Measurements from ENCODE around the gene RPS4Y1.
A peak's percentile ranks its signal among the peaks of the same experiment; 100 is the strongest.
"Not testable (repeated sequence)": the region's sequence is repeated elsewhere in the genome, so short reads cannot be mapped to it uniquely, and the experiment has no call there.

RPS4Y1 gene

DNA sequence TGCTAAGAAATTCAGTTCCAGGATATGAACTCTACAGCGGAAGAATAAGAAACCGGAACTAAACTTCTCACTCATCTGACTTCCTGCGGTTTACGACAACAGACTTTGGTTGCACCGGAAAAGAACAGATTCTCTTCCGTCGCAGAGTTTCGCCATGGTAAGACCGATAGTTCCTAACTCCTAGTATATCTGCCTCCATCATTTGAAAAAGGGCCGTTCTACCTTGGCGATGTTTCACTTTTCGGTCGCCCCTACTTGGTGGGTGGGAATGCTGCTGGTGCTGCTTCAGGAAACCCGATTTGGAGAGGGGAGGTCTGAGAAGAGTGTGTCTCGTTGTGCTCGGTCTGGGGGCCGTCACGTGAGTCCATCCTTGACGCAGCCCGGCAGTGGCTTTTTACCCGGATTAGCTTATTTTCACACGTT lies at the start of gene RPS4Y1:
Gene RPS4Y1, plus strand, starts transcription at position 132 of the 423 bp plus-strand sequence. Its CDS starts 23 bp downstream, at position 155.
- DNase-seq = peak in 1 of 2 donors; percentile 2

DNA sequence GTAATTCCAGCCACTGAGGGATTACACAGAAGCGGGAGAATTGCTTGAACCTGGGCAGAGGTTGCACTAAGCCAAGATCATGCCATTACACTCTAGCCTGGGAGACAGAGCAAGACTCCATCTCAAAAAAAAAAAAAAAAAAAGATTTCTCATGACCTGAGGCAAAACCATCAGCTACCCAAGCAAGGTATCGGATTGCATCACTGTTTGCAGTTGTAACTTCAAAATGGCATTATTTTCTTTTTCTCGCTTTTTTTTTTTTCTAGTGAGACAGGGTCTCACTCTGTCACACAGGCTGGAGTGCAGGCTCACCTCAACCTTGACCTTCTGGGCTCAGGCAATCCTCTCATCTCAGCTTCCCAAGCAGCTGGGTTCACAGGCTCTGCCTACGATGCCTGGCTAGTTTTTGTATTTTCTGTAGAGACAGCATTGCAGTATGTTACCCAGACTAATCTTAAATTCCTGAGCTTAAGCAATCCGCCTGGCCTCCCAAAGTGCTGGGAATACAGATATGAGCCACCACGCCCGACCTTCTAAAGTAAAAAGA lies 44.4 kb upstream of the RPS4Y1 start:
- no peak for DNase-seq

DNA sequence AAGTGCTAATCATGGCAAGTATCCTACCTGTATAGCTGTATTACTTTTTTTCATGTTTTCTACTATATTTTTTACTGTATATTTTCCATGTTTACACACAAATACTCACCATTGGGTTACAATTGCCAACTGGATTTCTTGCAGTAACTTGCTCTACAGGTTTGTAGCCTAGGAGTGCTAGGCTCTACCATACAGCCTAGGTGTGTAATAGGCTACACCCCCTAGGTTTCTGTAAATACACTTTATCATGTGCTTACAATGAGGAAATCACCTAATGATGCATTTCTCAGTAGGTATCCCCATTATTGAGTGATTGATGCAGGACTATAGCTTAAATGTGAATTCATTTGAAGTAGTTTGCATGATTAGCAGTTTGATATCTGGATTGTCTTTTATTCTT lies 43.4 kb upstream of the RPS4Y1 start:
- no peak for DNase-seq

DNA sequence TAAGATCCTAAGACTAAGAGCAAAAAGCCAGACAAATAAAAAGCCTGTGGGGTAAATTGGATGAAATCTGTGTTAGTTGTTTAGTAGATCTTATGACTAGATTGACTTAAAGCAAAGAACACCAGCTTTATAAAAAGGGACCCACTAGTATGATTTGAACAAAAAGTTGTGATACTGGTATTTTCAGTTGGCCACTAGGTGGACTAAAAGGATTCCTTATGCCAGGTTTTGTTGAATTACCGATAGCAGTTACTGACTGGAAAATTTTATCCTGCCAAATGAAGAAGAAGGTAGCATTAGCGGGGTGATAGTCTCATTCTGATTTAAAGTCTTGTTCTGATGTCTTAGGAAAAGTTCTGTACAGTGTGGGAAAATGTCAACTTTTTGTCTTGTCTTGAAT lies 41.2 kb upstream of the RPS4Y1 start:
- DNase-seq = no peak

DNA sequence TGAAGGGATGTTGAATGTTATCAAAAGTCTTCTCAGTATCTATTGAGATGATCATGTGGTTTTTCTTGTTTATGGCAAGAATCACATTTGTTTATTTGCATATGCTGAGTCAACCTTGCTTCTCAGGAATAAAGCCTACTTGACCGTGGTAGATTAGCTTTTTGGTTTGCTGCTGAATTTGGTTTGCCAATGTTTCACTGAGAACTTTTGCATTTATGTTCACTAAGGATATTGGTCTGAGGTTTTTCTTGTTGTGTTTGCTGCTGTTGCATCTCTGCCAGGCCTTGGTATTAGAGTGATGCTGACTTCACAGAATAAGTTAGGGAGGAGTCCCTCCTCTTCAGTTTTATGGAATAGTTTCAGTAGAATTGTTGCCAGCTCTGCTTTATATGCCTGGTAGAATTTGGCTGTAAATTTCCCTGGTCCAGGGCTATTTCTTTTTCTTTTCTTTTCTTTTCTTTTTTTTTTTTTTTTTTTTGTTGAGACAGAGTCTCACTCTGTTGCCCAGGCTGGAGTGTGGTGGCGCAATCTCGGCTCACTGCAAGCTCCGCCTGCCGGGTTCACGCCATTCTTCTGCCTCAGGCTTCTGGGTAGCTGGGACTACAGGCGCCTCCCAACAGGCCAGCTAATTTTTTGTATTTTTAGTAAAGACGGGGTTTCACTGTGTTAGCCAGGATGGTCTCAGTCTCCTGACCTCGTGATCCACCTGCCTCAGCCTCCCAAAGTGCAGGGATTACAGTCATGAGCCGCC lies 24.1 kb upstream of the RPS4Y1 start:
- not testable (repeated sequence) for DNase-seq

DNA sequence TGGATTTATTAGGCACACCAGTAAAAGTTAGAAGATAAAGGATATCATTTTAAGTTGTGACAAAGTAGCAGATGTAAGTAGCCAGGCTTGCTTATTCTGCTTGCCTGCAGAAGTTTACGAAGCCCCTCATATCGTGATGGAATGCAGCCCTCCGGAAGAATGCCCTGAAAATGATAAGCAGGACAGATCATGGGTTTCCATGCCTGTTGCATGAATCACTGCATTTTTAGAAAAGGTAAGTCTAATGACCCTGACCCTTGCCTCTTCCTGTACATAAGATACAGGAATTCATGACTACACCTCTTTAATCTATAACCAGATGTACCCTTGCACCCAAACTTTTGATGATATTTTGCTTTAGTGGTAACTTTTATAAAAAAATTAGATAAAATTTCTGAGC lies 16.9 kb upstream of the RPS4Y1 start:
- no peak for DNase-seq

DNA sequence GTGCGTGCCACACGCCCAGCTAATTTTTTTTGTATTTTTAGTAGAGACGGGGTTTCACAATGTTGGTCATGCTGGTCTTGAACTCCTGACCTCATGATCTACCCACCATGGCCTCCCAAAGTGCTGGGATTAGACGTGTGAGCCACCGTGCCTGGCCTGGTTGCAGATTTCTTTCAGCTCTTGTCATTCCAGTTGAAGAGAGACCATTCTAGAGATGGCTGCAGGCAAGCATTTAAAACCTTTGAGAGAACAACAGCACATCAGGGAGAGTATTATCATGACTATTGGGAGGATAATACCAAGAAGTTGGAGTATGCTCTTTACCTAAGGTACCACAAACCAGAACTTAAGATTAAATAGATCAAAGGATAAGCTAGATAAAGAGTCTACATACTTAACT lies 12.9 kb upstream of the RPS4Y1 start:
- no peak for DNase-seq

DNA sequence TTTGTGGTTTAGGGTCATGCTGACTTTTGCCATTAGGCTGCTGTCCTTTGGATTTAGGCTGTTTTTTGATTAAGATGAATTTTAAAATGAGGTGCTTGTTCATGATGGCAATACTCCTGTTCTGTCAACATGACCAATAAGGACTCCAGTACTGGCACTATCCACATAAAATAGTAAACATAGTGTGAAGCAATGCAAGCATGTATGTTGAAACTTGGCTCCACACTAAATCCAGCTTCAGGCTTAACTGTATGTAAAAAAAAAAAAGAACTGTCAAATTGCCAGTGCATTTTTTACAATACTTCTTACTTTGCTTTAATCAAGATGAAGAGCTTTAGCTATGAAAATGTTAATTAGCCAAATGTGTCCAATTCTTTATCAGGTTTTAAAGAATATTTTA lies 6.2 kb upstream of the RPS4Y1 start:
- no peak for DNase-seq

DNA sequence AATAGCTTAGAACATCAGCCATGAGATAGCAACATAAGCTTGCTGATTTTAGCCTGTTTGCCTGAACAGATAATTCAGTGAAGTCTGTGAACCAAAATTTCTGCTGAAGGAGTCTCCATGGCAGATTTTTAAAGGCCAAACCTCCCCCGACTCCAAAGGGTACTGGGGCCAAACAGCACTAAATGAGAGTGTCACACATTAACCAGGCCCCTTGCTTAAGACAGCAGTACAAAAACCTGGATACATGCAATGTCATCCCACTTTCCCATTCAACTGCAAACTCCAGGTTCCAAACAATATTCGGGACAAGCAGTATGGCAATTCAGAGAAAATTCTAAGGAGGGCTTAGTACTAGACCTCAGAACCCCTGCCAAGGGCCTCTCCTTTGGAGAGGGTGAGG lies 4.3 kb upstream of the RPS4Y1 start:
- no peak for DNase-seq

DNA sequence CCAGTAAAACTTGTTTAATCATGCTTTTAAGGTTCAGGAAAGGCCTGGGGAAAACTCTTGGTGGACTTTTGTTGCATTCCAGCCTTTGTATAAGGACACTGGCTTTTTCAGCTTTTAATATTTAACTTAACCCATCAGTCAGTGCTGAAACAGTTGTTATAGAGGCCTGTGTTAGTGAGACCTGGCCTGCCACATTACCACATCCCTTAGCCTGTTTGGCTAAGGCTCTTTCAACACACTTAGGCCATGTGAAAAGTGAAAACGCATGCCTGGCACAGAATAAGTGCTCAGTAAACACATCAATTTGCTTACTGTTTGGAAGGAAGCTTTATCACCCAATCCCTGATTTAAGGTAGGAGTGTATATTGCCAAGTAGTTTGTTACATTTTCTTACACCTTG lies 3.5 kb upstream of the RPS4Y1 start:
- DNase-seq = no peak

DNA sequence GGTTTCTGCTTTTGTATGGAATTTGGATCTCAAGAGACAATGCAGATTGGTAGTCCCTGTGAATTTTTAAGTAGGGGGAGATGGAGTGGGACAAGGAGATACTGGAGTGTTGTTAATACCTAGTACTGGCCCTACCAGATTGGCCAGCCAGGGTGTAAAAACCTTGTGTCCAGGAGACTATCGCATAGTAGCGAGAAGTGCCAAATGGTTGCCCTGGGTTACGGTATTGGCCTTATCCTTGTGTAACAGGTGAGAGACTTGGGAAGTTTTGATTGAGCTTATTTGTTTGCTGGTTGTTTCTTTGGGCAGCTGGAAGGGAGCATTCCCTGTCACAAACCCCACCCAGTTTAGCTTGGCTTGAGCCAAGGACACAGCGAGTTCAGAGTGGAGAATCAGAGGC lies 5.4 kb downstream of the RPS4Y1 start:
- DNase-seq = no peak

DNA sequence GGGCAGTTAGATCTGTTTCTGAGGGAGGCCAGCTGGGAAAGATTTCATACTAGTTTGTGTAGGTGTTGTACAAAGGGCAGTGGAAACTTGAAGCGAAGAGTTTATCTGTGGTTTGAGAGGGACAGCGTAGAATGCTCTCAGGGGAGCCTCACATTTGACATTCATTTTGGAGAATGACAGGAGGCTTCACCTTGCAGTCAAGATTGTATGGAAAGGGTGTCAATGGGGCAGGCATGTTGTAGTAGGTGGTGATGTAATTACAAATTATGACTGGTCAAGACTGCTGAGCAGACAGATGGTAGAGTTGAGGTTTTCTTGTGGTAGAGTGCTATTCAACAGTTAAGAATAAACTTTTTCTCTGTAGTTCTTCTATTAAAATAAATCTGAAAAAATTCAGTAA lies 7.0 kb downstream of the RPS4Y1 start:
- no peak for DNase-seq

DNA sequence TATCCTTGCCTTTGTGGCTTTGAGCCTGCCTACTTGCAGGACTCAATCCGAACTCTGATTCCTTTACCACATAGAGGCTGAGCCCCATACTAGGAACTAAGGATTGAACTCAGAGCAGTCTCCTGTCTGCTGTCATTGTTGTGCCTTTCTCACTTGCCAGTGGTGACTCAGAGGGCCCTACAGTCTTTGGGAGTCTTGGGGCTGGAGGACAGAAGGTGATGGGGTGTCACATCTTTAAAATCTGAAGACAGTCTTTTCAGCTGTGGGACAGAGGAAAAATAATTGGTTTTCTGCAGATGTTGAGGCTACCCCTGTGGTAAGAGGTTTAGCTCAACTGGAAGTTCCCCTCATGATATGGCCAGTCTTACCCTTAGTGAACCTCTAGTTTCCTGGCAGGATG lies 8.0 kb downstream of the RPS4Y1 start:
- DNase-seq = no peak

DNA sequence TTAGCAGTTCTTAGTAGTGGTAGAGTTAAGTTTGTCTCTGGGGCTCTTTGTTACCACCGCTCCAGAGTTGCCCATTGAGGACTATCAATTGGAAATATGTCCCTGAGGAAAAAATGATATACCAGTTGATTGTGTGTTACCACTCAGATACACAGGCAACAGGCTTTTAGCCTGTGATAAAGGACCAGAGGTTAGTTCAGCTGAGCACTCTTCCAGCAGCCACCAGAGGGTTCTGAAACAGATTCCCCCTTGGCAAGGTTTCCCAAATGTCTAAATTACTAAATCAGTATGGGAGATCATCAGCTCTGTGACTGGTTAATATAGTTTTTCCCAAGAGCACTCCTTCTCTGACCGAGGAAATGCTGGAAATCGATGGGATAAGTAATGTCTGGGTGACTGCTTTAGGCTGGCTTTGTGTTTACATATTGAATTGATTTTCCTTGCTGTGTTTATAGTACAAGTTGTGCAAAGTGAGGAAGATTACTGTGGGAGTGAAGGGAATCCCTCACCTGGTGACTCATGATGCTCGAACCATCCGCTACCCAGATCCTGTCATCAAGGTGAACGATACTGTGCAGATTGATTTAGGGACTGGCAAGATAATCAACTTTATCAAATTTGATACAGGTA lies 12.9 kb downstream of the RPS4Y1 start:
- DNase-seq = no peak

DNA sequence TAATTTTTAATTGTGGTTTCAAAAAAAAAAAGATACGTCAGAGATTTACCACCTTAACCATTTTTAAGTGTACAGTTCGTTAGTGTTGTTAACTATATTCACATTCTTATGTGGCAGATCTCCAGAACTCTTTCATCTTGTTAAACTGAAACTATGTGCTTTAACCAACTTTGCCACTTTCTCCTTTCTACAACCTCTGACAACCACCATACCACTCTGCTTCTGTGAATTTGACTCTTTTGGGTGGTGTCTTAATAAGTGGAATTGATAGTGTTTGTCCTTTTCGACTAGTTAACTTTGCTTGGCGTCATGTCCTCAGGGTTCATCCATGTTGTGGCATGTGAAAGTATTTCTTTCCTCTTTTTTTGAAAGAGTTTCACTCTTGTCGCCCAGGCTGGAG lies 15.7 kb downstream of the RPS4Y1 start:
- DNase-seq = no peak

DNA sequence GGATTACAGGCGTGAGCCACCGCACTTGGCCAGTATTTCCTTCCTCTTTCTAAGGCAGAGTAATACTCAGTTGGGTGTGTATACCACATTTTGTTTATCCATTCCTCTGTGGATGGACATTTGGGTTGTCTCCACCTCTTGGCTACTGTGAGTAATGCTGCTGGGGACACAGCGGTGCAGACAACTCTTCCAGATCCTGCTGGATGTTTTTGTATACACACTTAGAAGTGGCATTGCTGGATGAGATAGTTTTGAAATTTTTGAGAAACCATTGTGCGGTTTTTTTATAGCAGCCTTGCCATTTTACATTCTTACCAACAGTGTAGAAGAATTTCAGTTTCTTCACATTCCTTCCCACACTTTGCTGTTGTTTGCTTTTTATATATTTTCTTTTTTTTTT lies 16.3 kb downstream of the RPS4Y1 start:
- DNase-seq = no peak

DNA sequence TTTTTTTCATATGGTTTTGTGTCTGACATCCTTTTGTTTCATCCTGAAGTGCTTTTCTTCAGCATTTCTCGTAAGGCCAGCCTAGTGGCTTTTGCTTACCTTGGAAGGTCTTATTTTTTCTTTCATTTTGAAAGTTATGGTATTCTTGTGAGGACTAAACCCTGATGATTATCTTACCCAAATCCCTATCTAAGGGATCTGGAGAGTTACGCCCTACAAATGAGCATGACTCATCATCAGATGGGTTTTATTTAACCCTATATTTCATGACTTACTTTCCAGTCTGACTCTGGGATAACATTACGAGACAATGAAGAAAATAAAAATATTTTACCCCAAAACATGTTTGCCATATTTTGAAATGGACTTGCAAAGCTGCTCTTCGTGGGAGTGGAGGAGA lies 18.4 kb downstream of the RPS4Y1 start:
- DNase-seq = no peak

DNA sequence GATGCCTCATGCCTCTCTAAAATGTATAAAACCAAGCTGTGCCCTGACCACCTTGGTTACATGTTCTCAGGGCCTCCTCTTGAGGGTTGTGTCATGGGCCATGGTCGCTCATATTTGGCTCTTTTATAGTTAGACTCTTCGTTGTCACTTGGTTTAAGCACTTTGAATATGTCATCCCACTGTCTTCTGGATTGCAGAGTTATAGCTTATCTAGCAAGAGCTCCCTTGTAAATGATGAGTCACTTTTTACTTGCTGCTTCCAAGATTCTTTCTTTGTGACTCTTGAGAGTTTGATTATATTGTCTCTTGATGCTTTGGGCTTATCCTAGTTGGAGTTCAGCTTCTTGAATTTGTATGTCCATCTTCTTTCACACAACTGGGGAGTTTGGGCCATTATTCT lies 19.1 kb downstream of the RPS4Y1 start:
- no peak for DNase-seq

DNA sequence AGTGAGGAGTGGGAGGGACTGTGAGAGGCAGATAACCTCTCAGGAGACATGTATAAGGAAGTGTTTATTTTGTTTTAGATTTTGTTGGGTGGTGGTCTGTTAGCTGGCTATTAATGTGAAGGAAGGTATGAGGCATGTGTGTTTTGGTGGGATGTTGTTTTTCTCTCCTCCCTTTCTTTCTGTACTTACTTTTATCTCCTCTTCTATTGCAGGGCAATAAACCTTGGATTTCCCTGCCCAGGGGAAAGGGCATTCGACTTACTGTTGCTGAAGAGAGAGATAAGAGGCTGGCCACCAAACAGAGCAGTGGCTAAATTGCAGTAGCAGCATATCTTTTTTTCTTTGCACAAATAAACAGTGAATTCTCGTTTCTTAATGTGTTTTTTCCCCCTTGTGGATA lies 25.2 kb downstream of the RPS4Y1 start:
- DNase-seq = no peak

DNA sequence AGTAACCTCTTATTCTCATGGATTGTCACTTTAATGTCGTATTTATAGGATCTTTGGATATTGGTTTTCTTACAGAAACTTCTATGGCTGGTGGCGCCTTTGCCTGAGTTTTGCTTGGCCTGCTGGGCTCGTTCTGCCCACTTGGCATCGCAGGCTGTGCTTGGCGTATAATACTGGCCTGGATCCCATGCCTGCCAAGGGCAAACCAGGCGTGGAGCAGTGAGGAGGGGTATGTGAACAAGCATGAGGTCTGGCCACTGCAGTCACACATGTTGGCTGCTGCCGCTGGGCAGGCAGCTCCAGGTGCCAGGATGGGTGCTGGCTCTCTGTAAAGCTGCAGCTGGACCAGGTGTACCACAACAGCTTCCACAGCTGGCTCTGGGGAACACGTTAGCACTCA lies 26.1 kb downstream of the RPS4Y1 start:
- no peak for DNase-seq

DNA sequence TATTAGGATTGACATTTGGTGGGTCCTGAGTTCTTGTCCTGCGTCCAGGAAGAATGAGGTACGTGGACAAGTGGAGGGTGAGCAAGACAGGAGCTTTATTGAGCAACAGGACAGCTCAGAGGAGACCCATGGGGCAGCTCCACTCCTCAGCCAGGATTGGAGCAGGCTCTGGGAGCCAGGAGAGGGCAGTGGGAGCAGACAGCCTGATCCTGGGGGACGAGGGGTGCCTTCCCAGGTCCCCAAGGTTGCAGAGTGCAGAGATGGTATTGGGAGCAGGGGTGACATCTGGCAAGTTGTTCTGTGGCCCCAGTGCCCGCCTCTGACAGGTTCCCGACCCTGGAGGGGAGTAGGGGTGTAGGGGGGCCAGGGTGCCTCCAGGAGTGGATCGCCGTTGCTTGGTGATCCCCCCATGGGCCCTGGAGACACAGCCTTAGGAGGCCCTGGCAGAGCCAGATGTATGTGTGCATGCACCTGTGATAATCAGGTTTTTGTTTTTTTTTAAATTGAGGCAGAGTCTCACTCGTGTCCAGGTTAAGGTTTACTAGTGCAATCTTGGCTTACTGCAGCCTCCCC lies 26.7 kb downstream of the RPS4Y1 start:
- no peak for DNase-seq

DNA sequence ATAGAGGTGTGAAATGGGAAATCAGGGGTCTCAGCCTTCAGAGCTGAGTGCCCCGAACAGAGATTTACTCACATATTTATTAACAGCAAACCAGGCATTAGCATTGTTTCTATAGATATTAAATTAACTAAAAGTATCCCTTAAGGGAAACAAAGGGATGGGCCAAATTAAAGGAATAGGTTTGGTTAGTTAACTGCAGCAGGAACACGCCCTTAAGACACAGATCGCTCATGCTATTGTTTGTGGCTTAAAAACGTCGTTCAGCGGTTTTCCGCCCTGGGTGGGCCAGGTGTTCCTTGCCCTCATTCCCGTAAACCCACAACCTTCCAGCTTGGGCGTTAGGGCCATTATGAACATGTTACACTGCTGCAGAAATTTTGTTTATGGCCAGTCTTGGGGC lies 30.8 kb downstream of the RPS4Y1 start:
- DNase-seq = not testable (repeated sequence)

DNA sequence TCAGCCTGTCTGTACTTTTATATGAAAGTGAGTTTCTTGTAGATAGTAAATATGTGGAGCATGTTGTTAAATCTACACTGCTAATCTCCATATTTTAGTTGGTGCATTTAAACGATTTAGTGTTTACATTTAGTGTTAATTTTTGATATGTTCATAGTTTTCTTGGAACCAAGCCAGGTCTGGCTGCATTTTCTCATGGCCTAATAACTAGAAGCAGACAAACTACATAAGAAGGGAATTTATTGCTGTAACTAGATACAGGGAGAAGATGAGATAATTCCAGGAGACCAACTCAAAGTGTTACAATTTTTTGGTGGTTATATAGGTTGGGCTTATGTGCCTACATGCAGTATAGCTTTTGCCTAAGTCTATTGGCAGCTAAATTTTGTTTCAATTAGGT lies 32.8 kb downstream of the RPS4Y1 start:
- no peak for DNase-seq

DNA sequence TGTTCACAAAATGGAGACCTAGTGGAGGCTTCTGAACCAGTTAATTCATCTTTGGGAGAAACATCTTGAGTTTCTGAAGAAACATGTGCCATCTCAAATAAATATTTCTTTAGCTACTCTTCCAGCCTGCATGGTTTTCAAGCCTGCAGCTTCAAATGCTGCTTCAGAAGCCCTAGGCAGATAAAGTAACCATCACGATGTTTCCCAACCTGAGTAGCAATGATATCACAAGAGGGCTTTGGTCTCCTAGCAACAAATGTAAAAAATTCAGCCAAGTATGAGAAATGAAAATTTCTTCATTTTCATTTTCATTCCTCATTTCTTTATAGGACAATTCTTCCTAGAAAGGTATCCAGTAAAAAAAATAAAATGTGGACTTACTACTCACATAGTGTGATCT lies 42.2 kb downstream of the RPS4Y1 start:
- no peak for DNase-seq

Data from hippocampal formation (tissue), 2 donors.